PC-3 (cell line): ENCODE data around the gene SMAD3. TPM values are rescaled to one million over a fixed set of nuclear protein-coding genes. Genes with fewer than 3 reads are reported as not detected.
A peak's percentile ranks its signal among the peaks of the same experiment; 100 is the strongest.

Experiments used
- ATAC-seq: fragments of 200-7000 bp; cut with Tn5 transposase; 2 replicates; pipeline ENCODE4 v1.9.1; 2020; ENCODE audit warnings: mild to moderate bottlenecking, moderate library complexity
- Bru-seq: library from RNA; stranded (reverse); fragments of 400-500 nt; gene quantifications from one replicate; lab custom pipeline; 2021; lab: Mats Ljungman, UMichigan
- BruChase-seq, 2 experiments: library from RNA; stranded (reverse); fragments of 400-500 nt; gene quantifications; one replicate each; lab custom pipeline; 2021; lab: Mats Ljungman, UMichigan
- BruUV-seq: library from RNA; stranded (reverse); fragments of 400-500 nt; replicated peaks from 2 replicates; lab custom pipeline; 2021; lab: Mats Ljungman, UMichigan
- CTCF ChIA-PET: fragments of 300-600 bp; sonication (Branson Sonifier 250); formaldehyde crosslinking; loops from one replicate; lab custom pipeline; 2022; ENCODE audit warnings: antibody characterized with exemption; lab: Charles Lee
- POLR2A ChIA-PET: fragments of 300-600 bp; sonication (Branson Sonifier 250); formaldehyde crosslinking; loops from one replicate; lab custom pipeline; 2022; ENCODE audit warnings: antibody characterized with exemption; ENCODE audit not compliant: unreplicated experiment; lab: Charles Lee
- DNase-seq: peaks from one replicate; pipeline ENCODE4 v3.0.0-alpha.2; 2015
- H2AFZ ChIP-seq: fragments of 300-600 bp; sonication (generic); 2 replicates; pipeline ENCODE4 v1.6.0; 2016; ENCODE audit warnings: antibody characterized with exemption, low read length
- H3F3A ChIP-seq: fragments of 300-600 bp; sonication (generic); one replicate; pipeline ENCODE4 v1.6.0; 2017; ENCODE audit warnings: antibody characterized with exemption, low read length, control low read depth, mild to moderate bottlenecking; ENCODE audit not compliant: unreplicated experiment
- H3K27ac ChIP-seq: fragments of 300-600 bp; sonication (generic); 2 replicates; pipeline ENCODE4 v1.5.1; 2016; ENCODE audit warnings: mild to moderate bottlenecking, low read length
- H3K27me3 ChIP-seq: fragments of 300-600 bp; sonication (generic); 2 replicates; pipeline ENCODE4 v1.6.1; 2016; ENCODE audit warnings: low read length, mixed read lengths
- H3K36me3 ChIP-seq: fragments of 300-600 bp; sonication (generic); 2 replicates; pipeline ENCODE4 v1.6.1; 2016; ENCODE audit warnings: low read depth, mixed run types, low read length, mixed read lengths
- H3K4me1 ChIP-seq: fragments of 300-600 bp; sonication (generic); 2 replicates; pipeline ENCODE4 v1.5.1; 2016; ENCODE audit warnings: low read length; ENCODE audit not compliant: insufficient read depth
- H3K4me2 ChIP-seq: fragments of 300-600 bp; sonication (generic); 2 replicates; pipeline ENCODE4 v1.6.0; 2016; ENCODE audit warnings: low read length
- H3K4me3 ChIP-seq: fragments of 300-600 bp; sonication (generic); 2 replicates; pipeline ENCODE4 v1.5.1; 2016; ENCODE audit warnings: mild to moderate bottlenecking, low read length, mixed read lengths
- H3K79me2 ChIP-seq: fragments of 300-600 bp; sonication (generic); 2 replicates; pipeline ENCODE4 v1.6.1; 2017; ENCODE audit warnings: low read length, mixed read lengths
- H3K9ac ChIP-seq: fragments of 300-600 bp; sonication (generic); 2 replicates; pipeline ENCODE4 v1.6.0; 2016; ENCODE audit warnings: mild to moderate bottlenecking, low read length
- H3K9me2 ChIP-seq: fragments of 300-600 bp; sonication (generic); replicated peaks from 2 replicates; pipeline ENCODE4 v1.6.1; 2016; ENCODE audit warnings: mixed run types, low read length, mixed read lengths
- H3K9me3 ChIP-seq: fragments of 300-600 bp; sonication (generic); 2 replicates; pipeline ENCODE4 v1.6.1; 2016; ENCODE audit warnings: low read length, mixed read lengths
- H4K20me1 ChIP-seq: fragments of 300-600 bp; sonication (generic); 2 replicates; pipeline ENCODE4 v1.6.1; 2016; ENCODE audit warnings: low read length, mixed read lengths
- CTCF ChIP-seq: fragments of 300-600 bp; sonication (generic); conservative IDR thresholded peaks from 2 replicates; pipeline ENCODE4 v1.5.1; 2017; ENCODE audit warnings: antibody characterized with exemption, low read depth, mild to moderate bottlenecking, low read length
- EZH2 ChIP-seq: fragments of 300-600 bp; sonication (generic); IDR thresholded peaks from one replicate; pipeline ENCODE4 v1.6.1; 2017; ENCODE audit warnings: antibody characterized with exemption, mild to moderate bottlenecking, low read length; ENCODE audit not compliant: unreplicated experiment
- EZH2phosphoT487 ChIP-seq: fragments of 300-600 bp; sonication (generic); IDR thresholded peaks from 2 replicates; pipeline ENCODE4 v1.6.1; 2018; ENCODE audit warnings: mild to moderate bottlenecking, antibody characterized with exemption, low read length, borderline replicate concordance
- intact Hi-C: fragments of 100-400 bp; cut with micrococcal nuclease; formaldehyde crosslinking; loops from 2 replicates; pipeline ENCODE4 v1.9.0; 2023
- long read RNA-seq: library from polyadenylated mRNA; unstranded; transcript quantifications from one replicate; pipeline ENCODE4 v2.0.0, GENCODE V29; 2021; ENCODE audit not compliant: unreplicated experiment
- total RNA-seq: library from RNA; depleted of rRNA; stranded (reverse); fragments of >200 nt; gene quantifications from 2 replicates; pipeline ENCODE4 v1.2.3, GENCODE V29; 2014; rRNA removed

SMAD3 gene
- total RNA-seq (75.6 and 86.4 TPM in 2 replicates), Bru-seq, nascent RNA (percentile 97 among the genes with signal in this experiment), BruChase-seq, experiment 1, labeled RNA remaining after a 6-hour chase (percentile 93 among the genes with signal in this experiment), BruChase-seq, experiment 2, labeled RNA remaining after a 2-hour chase (percentile 94 among the genes with signal in this experiment)
- long read RNA-seq, full-length matches to known transcripts = 15 of 89 reads
- long read RNA-seq, partial matches to known transcripts = 39 of 89 reads
- long read RNA-seq, other reads (novel, unspliced or antisense) = 35 of 89 reads

- ChIA-PET POLR2A (interaction anchor here (0.6 to 1.1 kb wide), 3 partner anchors 13 to 40 kb away, joined by 3 to 4 read pairs (median 4); no protein-coding TSS in a partner anchor), CTCF (no interaction called here)
- ATAC-seq (peak; percentile 76), DNase-seq (peak; percentile 90)
- H2AFZ ChIP-seq = peak within 1 kb of the TSS; percentile 45; the same call in 1 of the 2 replicates
- peak within 1 kb of the TSS; percentile 97 for H3K9ac ChIP-seq
- H3F3A ChIP-seq = no peaks in the 10 kb centered on the region
- H3K4me1 ChIP-seq = peaks cover 31% of the 10 kb centered on the region
- H3K9me3 ChIP-seq = no peaks in the 10 kb centered on the region
- no peak for TF ChIP-seq CTCF
- TF ChIP-seq EZH2phosphoT487 = peak; percentile 95
- intact Hi-C loops = loop anchor here (2.0 to 10.0 kb wide), 5 partner anchors 42 to 237 kb away; no protein-coding TSS in a partner anchor
- peak within 1 kb of the TSS; percentile 73 for H3K27ac ChIP-seq
- H4K20me1 ChIP-seq = peaks cover 36% of the 10 kb centered on the region
- peaks cover 56% of the 10 kb centered on the region for H3K79me2 ChIP-seq
- no peaks in the 10 kb centered on the region for H3K27me3 ChIP-seq
- peak within 1 kb of the TSS; percentile 95 for H3K4me2 ChIP-seq
- peaks cover 12% of the 10 kb centered on the region for H3K36me3 ChIP-seq
- no peaks in the 10 kb centered on the region for H3K9me2 ChIP-seq
- BruUV-seq = no TSS peak
- H3K4me3 ChIP-seq = peak within 1 kb of the TSS; percentile 100
Observed at GRCh38 chr15:67065531-67066005, at the start of gene SMAD3. SMAD3 (plus strand) TSS chr15:67065602; CDS start chr15:67066155, 553 bp downstream.

GRCh38 chr15:67017311-67017710, 48.1 kb upstream of the SMAD3 start:
- no peaks in the 10 kb centered on the region for H3K79me2 ChIP-seq
- no peak for DNase-seq
- TF ChIP-seq EZH2phosphoT487 (no peak), CTCF (no peak), EZH2 (no peak)
- H3K36me3 ChIP-seq = no peaks in the 10 kb centered on the region
- no peak for ATAC-seq
- H3K9ac ChIP-seq = no peak overlapping the region
- ChIA-PET POLR2A (no interaction called here), CTCF (no interaction called here)
- no peak overlapping the region for H2AFZ ChIP-seq
- no peak overlapping the region for H3K4me3 ChIP-seq
- no peaks in the 10 kb centered on the region for H3K9me2 ChIP-seq
- H3K4me1 ChIP-seq = peaks cover 10% of the 10 kb centered on the region
- BruUV-seq = no TSS peak
- H4K20me1 ChIP-seq = no peaks in the 10 kb centered on the region
- intact Hi-C loops = no loop called here
- H3K27me3 ChIP-seq = no peaks in the 10 kb centered on the region
- no peaks in the 10 kb centered on the region for H3F3A ChIP-seq
- H3K4me2 ChIP-seq = no peak overlapping the region
- H3K27ac ChIP-seq = no peak overlapping the region
- no peaks in the 10 kb centered on the region for H3K9me3 ChIP-seq

- no peak for ATAC-seq
- H2AFZ ChIP-seq = no peak overlapping the region
- POLR2A ChIA-PET = interaction anchor here (0.5 kb wide), 1 partner anchor 22 kb away, joined by 4 read pairs; no protein-coding TSS in a partner anchor
Observed at GRCh38 chr15:67018026-67018425, 47.4 kb upstream of the SMAD3 start.

More at GRCh38 chr15:67018026-67018425, 47.4 kb upstream of the SMAD3 start:
- BruUV-seq = no TSS peak
- no peaks in the 10 kb centered on the region for H3F3A ChIP-seq
- H3K9me2 ChIP-seq = no peaks in the 10 kb centered on the region
- CTCF ChIA-PET = no interaction called here
- no peaks in the 10 kb centered on the region for H3K9me3 ChIP-seq
- H3K27ac ChIP-seq = no peak overlapping the region
- no peaks in the 10 kb centered on the region for H3K79me2 ChIP-seq
- H3K9ac ChIP-seq = no peak overlapping the region
- TF ChIP-seq EZH2 (no peak), EZH2phosphoT487 (no peak), CTCF (no peak)
- H4K20me1 ChIP-seq = no peaks in the 10 kb centered on the region
- H3K4me3 ChIP-seq = no peak overlapping the region
- intact Hi-C loops = no loop called here
- no peaks in the 10 kb centered on the region for H3K27me3 ChIP-seq
- H3K4me2 ChIP-seq = no peak overlapping the region
- no peak for DNase-seq
- peaks cover 10% of the 10 kb centered on the region for H3K4me1 ChIP-seq
- H3K36me3 ChIP-seq = no peaks in the 10 kb centered on the region
